HL-60/S4 (cell line): ENCODE data around the gene YTHDC2.

Source experiments
- in situ Hi-C: fragments of 300-500 bp; cut with MboI; formaldehyde crosslinking; loops from 2 replicates; pipeline ENCODE4 v1.14.3; 2022; ENCODE audit warnings: low sequenced_read_pairs

The YTHDC2 gene

DNA sequence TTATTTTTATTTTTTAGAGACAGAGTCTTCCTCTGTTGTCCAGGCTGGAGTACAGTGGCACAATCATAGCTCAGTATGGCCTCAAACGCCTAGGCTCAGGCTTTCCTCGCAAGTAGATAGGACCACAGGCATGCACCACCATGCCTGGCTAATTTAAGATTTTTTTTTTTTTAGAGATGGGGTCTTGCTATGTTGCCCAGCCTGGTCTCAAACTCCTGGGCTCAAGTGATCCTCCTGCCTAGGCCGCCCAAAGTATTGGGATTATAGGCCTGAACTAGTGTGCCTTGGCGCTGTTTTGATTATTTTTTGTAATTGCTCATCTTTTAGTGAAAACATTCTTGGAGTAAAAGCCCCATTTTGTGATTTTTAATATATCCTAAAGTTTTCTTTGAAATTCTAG lies 5.4 kb downstream of the YTHDC2 start:
- in situ Hi-C loops = loop anchor here (25.0 kb wide), 1 partner anchor 182 kb away; no protein-coding TSS in a partner anchor

DNA sequence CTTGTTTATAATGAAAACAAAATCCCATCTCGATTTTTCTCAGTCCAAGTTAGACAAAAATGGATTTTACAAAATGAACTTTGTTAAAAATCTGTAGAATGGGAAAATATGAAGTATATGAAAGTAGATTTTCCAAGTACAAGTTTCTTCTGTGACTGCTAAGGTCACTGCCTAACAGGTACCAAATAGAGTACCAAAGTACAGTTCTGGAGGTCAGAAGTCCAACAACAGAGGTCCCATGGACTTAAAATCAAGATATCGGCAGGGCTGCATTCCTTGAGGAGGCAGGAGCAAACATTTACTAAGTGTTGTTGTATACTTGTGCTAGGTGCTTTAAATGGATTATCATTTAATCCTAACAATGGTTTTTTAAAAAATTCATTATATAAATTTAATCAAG lies 5.9 kb downstream of the YTHDC2 start:
- in situ Hi-C loops = loop anchor here (25.0 kb wide), 1 partner anchor 182 kb away; no protein-coding TSS in a partner anchor

DNA sequence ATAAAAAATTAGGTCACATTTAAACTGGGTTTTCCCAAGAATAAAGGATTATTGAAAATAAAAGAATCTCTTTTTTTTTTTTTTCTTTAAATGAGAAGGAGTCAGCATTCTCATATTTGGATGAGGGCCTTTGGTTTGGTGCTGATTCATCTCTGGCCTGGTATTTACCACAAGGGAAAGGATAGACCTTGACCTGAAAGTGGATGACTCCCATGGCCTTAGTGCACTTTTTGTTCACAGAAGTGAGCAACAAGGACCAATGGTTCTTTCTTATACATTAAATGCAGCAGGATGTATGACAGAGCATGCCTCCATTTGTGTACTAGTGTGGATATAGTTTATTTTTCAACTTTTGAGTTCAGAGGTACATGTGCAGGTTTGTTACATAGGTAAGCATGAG lies 6.9 kb downstream of the YTHDC2 start:
- in situ Hi-C loops = loop anchor here (25.0 kb wide), 1 partner anchor 183 kb away; no protein-coding TSS in a partner anchor

DNA sequence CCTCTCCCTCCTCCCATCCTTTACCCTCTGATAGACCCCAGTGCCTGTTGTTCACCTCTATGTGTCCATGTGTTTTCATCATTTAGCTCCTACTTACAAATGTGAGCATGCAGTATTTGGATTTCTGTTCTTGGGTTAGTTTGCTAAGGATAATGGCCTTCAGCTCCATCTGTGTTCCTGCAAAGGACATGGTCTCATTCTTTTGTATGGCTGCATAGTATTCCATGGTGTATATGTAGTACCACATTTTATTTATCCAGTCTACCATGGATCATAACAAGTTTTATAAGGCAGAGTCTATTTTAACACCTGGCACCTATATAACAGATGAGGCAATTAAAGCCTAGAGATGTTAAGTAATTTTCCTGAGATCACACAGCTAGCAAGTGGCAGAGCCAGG lies 7.4 kb downstream of the YTHDC2 start:
- in situ Hi-C loops = loop anchor here (25.0 kb wide), 1 partner anchor 184 kb away; no protein-coding TSS in a partner anchor

DNA sequence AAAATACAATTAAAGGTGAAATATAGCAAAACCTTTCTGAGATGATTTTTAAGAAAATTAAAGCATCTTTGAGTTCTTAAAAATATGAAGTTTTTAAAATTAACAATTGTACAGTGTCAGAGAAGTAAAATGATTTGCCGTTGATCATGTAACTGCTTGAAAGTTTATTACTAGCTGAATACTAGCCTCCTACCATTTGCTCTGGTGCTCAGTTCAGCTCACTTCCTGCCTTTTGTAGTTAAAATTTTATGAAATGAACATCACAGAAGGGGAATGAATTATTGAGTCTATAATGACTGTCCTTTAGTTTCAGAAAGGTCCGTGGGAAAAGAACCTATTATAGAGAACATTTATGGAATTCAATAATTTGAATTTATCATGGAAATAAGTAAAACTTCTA lies 9.7 kb downstream of the YTHDC2 start:
- in situ Hi-C loops = loop anchor here (25.0 kb wide), 1 partner anchor 186 kb away; no protein-coding TSS in a partner anchor

DNA sequence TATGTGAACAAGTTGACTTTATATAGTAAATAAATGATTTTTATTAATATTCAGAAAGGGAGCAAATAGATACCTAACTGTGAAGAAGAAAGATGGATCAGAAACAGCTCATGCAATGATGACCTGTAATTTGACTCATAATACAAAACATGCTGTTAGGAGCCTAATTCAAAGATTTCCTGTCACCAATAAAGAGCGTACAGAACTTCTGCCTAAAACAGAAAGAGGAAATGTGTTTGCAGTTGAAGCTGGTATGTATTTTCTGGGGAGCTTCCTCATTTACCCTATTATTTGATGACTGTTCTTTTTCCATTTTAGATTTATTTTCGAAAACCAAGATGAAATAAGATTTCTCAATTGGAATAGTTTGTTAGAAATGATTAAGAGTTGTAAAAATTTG lies 11.4 kb downstream of the YTHDC2 start:
- in situ Hi-C loops = loop anchor here (25.0 kb wide), 1 partner anchor 188 kb away; no protein-coding TSS in a partner anchor

DNA sequence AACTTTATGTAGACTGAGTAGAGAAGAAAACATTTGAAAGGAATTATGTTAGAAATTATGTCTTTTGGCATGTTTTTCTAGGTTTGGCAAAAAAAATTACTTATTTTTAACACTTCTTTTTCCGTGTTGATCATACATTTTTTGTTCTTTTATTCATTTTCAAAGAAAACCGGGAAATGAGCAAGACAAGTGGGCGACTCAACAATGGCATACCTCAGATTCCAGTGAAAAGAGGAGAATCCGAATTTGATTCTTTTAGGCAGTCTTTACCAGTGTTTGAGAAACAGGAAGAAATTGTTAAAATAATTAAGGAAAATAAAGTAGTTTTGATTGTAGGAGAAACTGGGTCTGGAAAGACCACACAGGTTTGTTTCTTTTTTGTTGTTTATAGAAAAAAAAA lies 12.9 kb downstream of the YTHDC2 start:
- in situ Hi-C loops = no loop called here

DNA sequence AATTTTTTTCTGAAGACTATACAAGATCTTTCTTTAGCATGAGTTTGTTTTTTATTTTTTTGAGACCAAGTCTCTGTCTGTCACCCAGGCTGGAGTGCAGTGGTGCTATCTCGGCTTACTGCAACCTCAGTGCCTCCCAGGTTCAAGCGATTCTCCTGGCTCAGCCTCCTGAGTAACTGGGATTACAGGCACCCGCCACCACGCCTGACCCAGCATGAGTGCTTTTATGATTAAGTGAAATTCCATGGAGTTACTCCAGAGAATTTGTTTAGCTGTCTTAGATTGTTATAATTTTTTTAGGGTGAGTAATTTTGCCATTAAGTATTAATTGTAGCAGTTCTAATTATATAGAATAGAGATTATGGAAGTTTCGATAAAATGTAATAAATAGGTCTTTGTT lies 14.3 kb downstream of the YTHDC2 start:
- in situ Hi-C loops = no loop called here

DNA sequence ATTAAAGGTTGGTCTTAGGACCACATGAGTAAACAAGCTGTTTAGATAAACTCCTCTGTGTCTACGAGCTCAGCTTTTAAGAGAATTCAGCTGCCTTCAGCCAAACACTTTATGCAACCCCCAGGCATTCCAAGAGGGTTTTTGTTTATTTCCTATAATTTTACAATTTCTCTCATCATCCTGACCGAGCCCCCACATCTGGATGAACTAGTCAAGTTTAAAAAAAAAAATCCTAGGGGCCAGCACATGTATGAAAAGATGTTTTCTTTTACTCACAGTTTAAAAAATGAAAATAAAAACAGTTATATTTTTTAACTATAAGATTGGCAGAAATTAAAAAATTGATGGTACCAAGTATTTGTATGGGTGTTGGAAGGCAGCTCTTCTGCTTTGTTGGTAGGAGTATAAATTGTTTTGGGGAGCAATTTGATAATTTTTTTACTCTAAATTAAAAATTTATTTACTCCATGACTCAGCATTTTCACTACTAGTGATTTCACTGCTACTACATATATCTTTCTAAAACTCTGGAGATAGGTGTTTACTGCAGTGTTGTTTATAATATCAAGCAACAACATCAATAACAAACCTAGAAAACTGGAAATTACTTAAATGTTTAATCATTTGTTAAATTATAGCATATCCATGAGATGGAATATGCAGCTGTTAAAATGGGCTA lies 18.1 kb downstream of the YTHDC2 start:
- in situ Hi-C loops = no loop called here

DNA sequence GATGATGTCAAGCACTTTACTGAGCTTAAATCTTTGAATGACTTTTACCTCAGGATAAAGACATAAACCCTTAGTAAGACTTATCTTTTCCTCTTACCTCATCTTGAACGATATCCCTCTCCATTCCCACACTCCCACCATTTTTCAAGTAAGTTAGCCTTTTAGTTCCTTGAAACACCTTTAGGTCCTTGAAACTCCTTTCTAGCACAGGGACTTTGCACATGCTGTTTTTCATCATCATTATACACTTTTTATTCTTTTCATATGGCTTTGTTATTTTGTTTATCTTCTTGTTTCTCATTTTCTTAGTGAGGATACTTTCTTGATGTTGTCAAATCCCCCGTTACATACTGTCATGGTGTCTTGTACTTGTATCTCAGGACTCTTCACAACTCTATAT lies 24.8 kb downstream of the YTHDC2 start:
- in situ Hi-C loops = no loop called here

DNA sequence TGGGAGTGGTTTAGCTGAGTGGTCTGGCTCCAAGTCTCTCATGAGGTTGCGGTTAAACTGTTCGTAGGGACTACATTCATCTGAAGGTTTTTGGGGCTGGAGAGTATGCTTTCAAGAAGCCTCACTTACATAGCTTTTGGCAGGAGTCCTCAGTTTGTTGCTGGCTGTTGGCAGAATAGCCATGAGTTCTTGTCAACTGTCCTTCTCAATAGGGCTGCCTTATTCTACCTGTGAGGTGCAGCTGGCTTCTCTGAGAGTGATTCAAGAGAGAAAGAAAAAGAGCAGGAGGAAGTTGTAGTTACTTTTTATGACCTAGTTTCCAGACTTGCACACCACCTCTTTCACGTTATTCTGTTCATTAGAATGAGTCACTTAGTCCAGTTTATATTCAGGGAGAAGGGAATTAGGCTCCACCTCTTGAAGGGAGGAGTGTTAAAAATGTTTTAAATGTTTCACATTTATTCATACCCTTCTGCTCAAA lies 33.2 kb downstream of the YTHDC2 start:
- in situ Hi-C loops = no loop called here

DNA sequence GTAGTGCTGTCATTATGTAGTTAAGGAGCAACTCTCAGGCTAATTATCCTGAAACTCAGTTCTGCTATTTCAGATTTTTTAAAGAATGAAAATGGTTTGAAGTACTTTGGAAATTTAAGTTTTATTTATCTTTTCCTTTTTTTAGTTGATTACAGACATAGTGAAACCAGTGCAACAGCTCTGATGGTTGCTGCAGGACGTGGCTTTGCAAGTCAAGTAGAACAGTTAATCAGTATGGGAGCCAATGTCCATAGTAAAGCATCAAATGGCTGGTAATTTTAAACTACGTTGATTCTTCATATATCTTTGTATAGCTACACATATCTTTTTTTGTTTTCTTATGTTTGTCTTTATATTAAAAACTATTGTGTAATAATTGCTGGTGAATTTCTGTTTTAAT lies 34.9 kb downstream of the YTHDC2 start:
- in situ Hi-C loops = no loop called here

DNA sequence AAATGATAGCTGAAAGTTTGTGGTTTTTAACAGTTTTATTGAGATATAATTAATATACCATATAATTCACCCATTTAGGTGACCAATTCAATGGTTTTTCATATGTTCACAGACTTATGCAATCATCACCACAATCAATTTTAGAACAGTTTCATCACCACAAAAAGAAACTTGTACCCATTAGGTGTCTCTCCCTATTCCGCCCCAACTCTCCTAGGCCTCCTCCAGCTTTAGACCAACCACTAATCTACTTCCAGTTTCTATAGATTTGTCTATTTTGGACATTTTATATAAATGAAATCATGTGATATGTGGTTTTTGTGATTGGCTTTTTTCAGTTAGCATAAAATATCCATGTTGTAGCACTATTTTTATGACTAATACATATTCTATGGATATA lies 38.6 kb downstream of the YTHDC2 start:
- in situ Hi-C loops = no loop called here

DNA sequence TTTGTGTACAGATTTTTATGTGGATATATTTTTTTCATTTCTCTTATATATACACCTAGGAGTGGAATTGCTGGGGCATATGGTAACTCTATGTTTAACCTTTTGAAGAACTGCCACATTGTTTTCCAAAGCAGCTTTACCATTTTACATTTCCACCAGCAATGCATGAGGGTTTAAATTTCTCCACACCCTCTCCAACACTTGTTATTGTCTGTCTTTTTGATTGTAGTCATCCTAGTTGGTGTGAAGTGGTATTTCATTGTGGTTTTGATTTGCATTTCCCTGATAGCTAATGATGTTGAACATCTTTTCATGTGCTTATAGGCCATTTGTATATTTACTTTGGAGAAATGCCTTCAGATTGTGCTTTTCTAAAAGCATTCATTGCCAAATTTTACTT lies 39.1 kb downstream of the YTHDC2 start:
- in situ Hi-C loops = no loop called here

DNA sequence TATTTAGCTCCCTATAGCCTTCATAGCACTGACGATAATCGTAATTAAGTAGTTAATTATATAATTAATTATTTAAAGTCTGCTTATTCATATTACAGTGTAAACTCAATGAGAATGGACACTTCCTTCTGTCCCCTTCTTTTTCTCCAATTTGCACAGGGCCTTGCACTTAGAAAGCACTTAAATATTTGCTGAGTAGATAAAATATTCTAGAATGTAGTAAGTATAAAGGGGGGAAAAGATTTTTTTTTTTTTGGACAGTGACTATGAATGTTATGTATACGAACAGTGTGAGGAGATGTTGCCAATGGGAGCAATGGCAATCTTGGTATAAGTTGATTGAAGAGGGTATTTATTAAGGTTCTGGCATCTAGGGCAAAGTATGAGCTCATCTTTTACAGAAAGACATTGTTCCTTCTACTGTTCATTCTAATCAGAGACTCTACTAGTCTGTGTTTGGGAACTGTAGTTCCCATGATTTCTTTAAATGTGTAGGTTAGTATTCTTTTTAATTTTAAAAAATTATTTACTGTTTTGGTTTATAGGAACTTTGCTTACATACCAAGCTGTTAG lies 49.4 kb downstream of the YTHDC2 start:
- in situ Hi-C loops = no loop called here

DNA sequence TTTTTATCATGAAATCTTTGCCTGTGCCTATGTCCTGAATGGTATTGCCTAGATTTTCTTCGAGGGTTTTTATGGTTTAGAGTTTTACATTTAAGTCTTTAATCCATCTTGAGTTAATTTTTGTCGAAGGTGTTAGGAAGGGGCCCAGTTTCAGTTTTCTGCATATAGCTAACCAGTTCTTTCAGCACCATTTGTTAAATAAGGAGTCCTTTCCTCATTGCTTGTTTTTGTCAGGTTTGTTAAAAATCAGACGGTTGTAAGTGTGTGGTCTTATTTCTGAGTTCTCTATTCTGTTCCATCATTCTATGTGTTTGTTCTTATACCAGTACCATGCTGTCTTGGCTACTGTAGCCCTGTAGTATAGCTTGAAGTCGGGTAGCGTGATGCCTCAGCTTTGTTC lies 55.9 kb downstream of the YTHDC2 start:
- in situ Hi-C loops = no loop called here

DNA sequence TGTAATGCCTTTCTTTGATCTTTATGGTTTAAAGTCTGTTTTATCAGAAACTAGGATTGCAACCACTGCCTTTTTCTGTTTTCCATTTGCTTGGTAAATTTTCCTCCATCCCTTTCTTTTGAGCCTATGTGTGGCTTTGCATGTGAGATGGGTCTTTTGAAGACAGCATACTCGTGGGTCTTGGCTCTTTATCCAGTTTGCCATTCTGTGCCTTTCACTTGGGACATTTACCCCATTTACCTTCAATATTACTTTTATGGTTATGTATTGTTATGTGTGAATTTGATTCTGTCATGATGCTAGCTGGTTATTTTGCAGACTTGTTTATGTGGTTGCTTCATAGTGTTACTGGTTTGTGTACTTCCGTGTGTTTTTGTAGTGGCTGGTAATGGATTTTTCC lies 59.2 kb downstream of the YTHDC2 start:
- in situ Hi-C loops = no loop called here

DNA sequence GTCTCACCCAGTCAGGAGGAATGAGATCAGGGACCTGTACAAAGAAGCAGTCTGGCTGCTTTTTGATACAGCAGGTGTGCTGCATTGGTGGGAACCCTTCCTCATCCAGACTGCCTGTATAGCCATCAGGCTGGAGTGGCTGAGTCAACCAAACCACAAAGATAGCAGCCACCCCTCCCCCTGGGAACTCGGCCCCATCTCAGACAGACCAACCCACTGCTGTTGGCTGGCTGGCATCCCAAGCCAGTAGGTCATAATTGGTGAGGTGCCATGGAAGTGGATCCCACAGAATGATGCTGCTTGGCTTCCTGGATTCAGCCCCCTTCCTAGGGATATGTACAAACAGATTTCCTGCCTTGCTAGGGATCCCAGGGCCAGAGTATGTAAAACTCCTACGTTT lies 60.9 kb downstream of the YTHDC2 start:
- in situ Hi-C loops = no loop called here

DNA sequence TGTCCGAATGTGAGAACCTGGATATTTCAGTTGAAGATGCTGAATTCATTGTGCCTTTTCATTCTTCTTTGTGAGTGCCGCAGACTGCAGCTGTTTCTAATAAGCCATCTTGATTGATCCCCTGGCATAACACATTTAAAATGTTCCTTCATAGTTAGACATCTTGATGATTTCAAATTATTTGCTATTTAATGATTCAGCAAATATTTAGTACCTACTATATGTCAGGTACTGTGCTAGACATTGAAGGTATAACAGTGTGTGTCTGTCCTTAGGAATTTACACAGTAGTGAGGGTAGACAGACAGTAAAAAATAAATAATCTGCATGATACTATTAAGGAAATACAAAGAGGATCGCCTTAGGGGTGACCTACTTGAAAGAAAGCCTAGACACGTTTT lies 61.6 kb downstream of the YTHDC2 start:
- in situ Hi-C loops = no loop called here

DNA sequence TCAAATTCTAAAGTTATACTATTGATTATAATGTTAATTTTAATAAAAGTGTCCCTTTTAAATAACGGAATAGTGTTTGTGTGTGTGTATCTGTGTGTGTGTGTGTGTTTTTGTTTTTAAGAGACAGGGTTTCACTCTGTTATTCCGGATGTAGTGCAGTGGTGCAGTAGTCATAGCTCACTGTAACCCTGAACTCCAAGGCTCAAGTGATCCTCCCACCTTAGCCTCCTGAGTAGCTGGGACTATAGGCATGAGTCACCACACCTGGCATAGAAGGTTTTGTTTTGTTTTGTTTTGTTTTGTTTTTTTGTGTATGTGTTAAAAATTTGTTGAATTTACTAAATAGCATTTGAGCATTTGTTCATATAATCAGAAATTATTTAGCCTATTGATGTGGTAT lies 64.6 kb downstream of the YTHDC2 start:
- in situ Hi-C loops = no loop called here

DNA sequence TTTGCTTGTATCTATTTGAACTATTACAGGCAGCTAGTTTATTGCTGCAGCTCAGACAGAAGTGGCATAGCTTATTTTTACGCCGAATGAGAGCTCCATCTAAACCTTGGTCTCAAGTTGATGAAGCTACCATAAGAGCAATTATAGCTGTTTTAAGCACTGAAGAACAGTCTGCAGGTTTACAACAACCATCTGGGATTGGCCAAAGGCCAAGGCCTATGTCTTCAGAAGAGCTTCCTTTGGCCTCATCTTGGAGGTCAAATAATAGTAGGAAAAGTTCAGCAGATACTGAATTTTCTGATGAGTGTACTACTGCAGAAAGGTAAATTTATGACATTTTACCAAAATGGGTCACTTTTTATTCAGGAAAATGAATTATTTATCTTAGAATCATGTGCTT lies 67.9 kb downstream of the YTHDC2 start:
- in situ Hi-C loops = no loop called here

DNA sequence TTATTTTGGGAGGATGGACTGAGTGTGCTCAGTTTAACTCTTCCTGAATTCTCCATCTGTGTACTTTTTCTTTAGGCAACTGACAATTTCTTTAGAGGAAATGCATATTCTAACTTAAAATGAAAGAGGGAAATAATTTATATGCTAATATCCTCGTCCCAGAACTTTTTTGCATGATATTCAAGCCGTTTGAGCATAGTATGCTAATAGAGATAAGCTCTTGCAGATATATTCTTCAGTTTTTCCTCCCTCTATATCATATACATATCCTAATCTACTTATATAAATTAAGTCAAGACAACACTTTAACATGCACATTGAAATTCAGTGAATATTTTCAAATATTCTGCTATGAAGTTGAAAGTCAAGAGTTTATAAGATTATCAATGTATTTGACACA lies 84.7 kb downstream of the YTHDC2 start:
- in situ Hi-C loops = no loop called here

DNA sequence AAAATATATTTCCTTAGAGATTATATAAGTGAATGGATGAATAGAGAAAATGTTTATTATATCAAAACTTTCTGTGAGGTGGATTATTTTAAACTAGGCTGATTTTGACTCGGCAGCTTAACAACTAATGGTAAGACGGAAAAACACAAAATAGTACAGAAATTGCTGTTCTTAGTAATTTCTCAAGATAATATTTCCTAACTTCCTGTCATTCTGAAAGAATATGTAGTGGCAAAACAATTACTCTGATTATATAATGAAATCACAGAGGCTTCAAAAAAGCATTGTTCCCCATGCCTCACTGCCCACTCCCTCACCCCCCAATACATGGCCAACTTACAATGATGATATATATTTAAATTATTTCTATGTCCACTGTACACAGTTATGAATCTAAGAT lies 85.4 kb downstream of the YTHDC2 start:
- in situ Hi-C loops = no loop called here
